HL-60 (cell line): ENCODE measurements around the gene CD74.
A peak's percentile ranks its signal among the peaks of the same experiment; 100 is the strongest.
"Not testable (repeated sequence)": the region's sequence is repeated elsewhere in the genome, so short reads cannot be mapped to it uniquely, and the experiment has no call there.

ENCODE experiments used
- DNase-seq, 2 experiments: peaks; one replicate each; pipeline ENCODE4 v3.0.0-alpha.2; 2010 to 2020; ENCODE audit warnings: low read depth in 1 of 2, low spot score in 1 of 2
- H3K27ac ChIP-seq: fragments of 250-450 bp; sonication (Bioruptor Pico); replicated peaks from 2 replicates; pipeline ENCODE4 v1.5.1; 2020; ENCODE audit warnings: mild to moderate bottlenecking, moderate library complexity
- H3K27me3 ChIP-seq: fragments of 250-450 bp; sonication (Bioruptor Pico); 2 replicates; pipeline ENCODE4 v1.5.1; 2021; ENCODE audit warnings: mild to moderate bottlenecking, moderate library complexity; ENCODE audit not compliant: insufficient read depth, poor library complexity, severe bottlenecking
- H3K4me3 ChIP-seq: replicated peaks from 2 replicates; pipeline ENCODE4 v1.5.1; 2011; ENCODE audit warnings: mild to moderate bottlenecking, control low read depth, low read length; ENCODE audit not compliant: insufficient read depth
- GABPA ChIP-seq: IDR thresholded peaks from 2 replicates; pipeline ENCODE4 v1.6.1; 2012; ENCODE audit warnings: low read depth
- POLR2AphosphoS5 ChIP-seq: IDR thresholded peaks from 2 replicates; pipeline ENCODE4 v1.6.1; 2012; ENCODE audit warnings: low read depth
- SPI1 ChIP-seq: IDR thresholded peaks from 2 replicates; pipeline ENCODE4 v1.6.1; 2012; ENCODE audit warnings: low read depth, mild to moderate bottlenecking, borderline replicate concordance
- TF ChIP-seq, protein P1 (sequence below): IDR thresholded peaks from one replicate; pipeline ENCODE4 v1.5.1; 2011; ENCODE audit warnings: low read length, control low read depth, inconsistent platforms; ENCODE audit not compliant: insufficient read depth
- TF ChIP-seq, protein P2 (sequence below): IDR thresholded peaks from 2 replicates; pipeline ENCODE4 v1.6.1; 2012; ENCODE audit warnings: low read depth; ENCODE audit not compliant: insufficient replicate concordance

The CD74 gene

DNA sequence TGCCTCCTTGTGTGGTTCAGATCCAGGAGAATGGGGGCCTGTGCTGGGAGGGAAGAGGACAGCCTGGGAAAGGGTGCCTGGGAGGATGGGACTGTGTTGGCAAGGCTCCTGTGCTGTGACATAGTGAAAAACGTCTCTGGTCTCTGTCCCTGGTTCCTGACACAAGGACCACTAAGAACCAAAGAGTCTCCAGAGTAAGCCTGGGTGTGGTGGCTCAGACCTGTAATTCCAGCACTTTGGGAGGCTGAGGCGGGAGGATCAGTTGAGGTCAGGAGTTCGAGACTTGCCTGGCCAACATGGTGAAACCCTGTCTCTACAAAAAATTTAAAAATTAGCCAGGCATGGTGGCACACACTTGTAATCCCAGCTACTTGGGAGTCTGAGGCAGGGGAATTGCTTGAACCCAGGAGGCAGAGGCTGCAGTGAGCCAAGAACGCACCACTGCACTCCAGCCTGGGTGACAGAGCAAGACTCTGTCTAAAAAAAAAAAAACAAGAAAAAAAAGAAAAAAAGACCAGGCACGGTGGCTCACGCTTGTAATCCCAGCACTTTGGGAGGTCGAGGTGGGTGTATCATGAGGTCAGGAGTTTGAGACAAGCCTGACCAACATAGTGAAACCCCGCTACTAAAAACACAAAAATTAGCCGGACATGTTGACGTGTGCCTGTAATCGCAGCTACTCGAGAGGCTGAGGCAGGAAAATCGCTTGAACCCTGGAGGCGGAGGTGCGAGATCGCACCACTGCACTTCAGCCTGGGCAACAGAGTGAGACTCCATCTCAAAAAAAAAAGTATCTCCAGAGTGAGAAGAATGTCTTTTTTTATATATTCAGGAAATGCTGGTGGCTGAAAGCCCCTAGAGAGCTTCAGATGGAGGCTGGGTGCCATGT lies 1.4 kb upstream of the CD74 start:
- DNase-seq, H3K27me3 ChIP-seq, H3K4me3 ChIP-seq, H3K27ac ChIP-seq: not testable (repeated sequence)

DNA sequence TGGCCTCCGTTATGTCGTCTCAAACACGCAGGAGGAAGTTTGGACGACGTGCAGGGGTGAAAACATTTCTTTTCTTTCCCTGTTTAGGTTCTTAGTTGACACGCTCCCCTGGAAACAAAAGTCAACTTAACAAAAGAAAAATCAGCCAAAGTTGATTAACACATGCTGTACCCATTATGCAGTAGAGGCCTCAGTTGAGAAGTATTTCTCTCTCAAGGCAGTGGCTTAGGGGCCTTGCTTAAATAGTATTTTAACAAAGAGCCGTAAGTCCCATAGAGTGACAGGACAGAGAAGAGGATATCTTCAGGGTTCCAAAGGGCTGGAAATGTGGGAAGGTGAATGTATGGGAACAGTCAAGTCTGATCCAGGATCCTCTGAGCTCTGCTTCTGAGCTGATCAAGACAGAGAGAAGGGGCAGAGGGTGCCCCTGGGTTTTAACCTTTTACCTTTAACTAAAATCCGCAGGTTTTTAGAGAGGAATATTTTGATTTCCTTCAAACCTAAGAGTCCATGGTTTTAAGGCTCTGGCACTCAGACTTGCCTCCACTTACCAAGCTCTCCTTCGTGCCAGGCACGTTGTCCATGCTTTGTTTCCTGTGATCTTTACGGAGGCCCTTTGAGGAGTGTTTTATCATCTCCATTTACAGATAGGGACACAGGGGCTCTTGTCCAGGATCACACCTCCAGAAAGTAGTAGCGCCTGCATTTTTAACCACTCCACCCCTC lies 629 bp upstream of the CD74 start:
- H3K27me3 ChIP-seq = no peaks in the 10 kb centered on the region
- no peak for DNase-seq
- peak overlapping the region; percentile 64 for H3K4me3 ChIP-seq
- H3K27ac ChIP-seq = no peak overlapping the region; the same call in 1 of the 2 replicates
- TF ChIP-seq POLR2AphosphoS5 (no peak), GABPA (no peak), SPI1 (no peak)
- TF ChIP-seq, protein P1, sequence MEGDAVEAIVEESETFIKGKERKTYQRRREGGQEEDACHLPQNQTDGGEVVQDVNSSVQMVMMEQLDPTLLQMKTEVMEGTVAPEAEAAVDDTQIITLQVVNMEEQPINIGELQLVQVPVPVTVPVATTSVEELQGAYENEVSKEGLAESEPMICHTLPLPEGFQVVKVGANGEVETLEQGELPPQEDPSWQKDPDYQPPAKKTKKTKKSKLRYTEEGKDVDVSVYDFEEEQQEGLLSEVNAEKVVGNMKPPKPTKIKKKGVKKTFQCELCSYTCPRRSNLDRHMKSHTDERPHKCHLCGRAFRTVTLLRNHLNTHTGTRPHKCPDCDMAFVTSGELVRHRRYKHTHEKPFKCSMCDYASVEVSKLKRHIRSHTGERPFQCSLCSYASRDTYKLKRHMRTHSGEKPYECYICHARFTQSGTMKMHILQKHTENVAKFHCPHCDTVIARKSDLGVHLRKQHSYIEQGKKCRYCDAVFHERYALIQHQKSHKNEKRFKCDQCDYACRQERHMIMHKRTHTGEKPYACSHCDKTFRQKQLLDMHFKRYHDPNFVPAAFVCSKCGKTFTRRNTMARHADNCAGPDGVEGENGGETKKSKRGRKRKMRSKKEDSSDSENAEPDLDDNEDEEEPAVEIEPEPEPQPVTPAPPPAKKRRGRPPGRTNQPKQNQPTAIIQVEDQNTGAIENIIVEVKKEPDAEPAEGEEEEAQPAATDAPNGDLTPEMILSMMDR = no peak
- TF ChIP-seq, protein P2, sequence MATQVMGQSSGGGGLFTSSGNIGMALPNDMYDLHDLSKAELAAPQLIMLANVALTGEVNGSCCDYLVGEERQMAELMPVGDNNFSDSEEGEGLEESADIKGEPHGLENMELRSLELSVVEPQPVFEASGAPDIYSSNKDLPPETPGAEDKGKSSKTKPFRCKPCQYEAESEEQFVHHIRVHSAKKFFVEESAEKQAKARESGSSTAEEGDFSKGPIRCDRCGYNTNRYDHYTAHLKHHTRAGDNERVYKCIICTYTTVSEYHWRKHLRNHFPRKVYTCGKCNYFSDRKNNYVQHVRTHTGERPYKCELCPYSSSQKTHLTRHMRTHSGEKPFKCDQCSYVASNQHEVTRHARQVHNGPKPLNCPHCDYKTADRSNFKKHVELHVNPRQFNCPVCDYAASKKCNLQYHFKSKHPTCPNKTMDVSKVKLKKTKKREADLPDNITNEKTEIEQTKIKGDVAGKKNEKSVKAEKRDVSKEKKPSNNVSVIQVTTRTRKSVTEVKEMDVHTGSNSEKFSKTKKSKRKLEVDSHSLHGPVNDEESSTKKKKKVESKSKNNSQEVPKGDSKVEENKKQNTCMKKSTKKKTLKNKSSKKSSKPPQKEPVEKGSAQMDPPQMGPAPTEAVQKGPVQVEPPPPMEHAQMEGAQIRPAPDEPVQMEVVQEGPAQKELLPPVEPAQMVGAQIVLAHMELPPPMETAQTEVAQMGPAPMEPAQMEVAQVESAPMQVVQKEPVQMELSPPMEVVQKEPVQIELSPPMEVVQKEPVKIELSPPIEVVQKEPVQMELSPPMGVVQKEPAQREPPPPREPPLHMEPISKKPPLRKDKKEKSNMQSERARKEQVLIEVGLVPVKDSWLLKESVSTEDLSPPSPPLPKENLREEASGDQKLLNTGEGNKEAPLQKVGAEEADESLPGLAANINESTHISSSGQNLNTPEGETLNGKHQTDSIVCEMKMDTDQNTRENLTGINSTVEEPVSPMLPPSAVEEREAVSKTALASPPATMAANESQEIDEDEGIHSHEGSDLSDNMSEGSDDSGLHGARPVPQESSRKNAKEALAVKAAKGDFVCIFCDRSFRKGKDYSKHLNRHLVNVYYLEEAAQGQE = no peak

DNA sequence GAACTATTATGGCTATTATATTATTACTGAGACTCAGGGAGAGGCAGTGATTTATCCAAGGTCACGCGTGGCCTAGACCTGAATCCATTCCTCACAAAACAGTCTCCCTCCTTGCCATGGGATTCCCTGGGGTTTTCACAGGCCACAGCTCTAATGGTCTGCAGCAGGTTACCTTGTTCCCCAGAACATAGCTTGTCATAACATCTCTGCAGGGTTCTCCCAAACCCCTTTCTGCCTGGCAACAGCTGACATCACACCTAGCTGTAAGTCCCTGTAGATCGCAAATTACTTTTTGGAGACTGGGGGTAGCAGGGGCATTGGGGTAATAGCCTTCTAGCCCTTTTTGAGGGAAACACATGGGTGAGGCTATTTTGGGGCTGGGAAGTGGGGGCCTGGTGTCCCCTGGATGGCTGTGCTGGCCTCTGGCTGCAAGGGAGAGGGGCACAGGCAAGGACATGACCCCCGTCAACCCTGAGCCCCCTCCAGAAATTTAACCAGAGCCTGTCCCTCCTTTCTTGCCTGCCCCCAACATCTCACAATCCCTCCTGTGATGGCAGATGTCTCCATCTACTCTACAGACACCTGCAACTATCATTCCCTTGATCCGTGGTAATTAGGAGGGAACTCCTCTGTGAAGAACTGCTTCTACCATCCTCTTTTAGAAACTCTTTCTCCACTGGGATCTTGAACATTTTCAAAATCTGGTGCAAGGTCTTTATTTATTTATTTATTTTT lies 1.3 kb downstream of the CD74 start:
- peak overlapping the region; percentile 64 for H3K4me3 ChIP-seq
- TF ChIP-seq, protein P2 = no peak
- no peak for TF ChIP-seq SPI1
- DNase-seq = peak; percentile 21 to 25
- H3K27me3 ChIP-seq = no peaks in the 10 kb centered on the region
- peak overlapping the region; percentile 49 for H3K27ac ChIP-seq

DNA sequence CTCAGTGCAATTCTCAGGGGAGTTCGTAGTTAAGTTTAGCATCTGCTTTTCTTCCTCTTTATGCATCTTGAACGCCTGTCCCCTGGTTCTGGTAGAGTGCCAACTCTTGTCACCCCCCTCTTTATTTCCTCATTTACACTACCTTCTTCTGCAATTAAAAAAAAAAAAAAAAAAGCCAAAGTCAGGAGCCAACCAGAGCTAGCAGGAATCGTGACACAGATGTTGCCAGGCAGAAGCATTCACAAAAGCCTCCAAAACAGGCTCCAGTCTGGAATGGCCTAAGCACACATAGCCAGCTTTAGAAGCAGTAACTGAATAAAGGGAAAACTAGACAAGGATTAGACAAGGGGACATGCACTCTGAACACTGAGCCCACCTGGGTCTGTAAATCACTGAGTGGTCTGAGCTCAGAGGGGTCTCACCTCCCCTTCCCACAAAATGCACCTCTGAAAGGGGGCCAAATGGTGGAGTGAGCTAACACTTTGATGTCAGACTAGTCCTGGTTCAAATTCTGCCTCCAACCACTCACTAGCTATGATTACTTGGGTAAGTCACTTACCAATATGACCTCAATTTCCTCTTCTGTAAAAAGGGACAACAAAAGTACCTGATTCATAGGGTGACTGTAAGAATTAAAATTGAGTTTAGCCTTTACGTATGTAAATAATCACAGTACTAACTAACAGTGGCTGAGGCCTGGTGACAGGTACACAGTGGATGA lies 2.0 kb downstream of the CD74 start:
- Histone ChIP-seq H3K27ac (peak overlapping the region; percentile 3; the same call in 1 of the 2 replicates), H3K27me3 (no peaks in the 10 kb centered on the region), H3K4me3 (peak overlapping the region; percentile 64; the same call in 1 of the 2 replicates)
- peak; percentile 70 to 96 for DNase-seq
- peak; percentile 38; the same call in 1 of the 2 replicates for TF ChIP-seq POLR2AphosphoS5
- TF ChIP-seq, protein P2 = no peak
- no peak for TF ChIP-seq SPI1
- TF ChIP-seq, protein P1 = no peak
- TF ChIP-seq GABPA = no peak
